OCI-LY7 (cell line): ENCODE data around the gene CRTC1. TPM values are rescaled to one million over a fixed set of nuclear protein-coding genes. Genes with fewer than 3 reads are reported as not detected.
A peak's percentile ranks its signal among the peaks of the same experiment; 100 is the strongest.

Source experiments
- BruUV-seq: library from RNA; stranded (reverse); fragments of 400-500 nt; replicated peaks from 2 replicates; lab custom pipeline; 2021; lab: Mats Ljungman, UMichigan
- CTCF ChIA-PET: fragments of 300-600 bp; sonication (Branson Sonifier 250); formaldehyde crosslinking; loops from one replicate; lab custom pipeline; 2022; ENCODE audit warnings: antibody characterized with exemption; ENCODE audit not compliant: unreplicated experiment; lab: Charles Lee
- POLR2A ChIA-PET: fragments of 300-600 bp; sonication (Branson Sonifier 250); formaldehyde crosslinking; loops from one replicate; lab custom pipeline; 2022; ENCODE audit warnings: antibody characterized with exemption; lab: Charles Lee
- DNase-seq: peaks from one replicate; pipeline ENCODE4 v3.0.0-alpha.2; 2015; ENCODE audit warnings: low spot score
- H2AFZ ChIP-seq: fragments of 200-600 bp; sonication (generic), shearing (Covaris generic); 2 replicates; pipeline ENCODE4 v1.6.1; 2014; ENCODE audit warnings: mild to moderate bottlenecking, antibody characterized with exemption, low read length, moderate library complexity
- H3K27ac ChIP-seq: fragments of 200-600 bp; sonication (generic); 2 replicates; pipeline ENCODE4 v1.5.1; 2014; ENCODE audit warnings: mixed run types, low read depth, mild to moderate bottlenecking, moderate library complexity, low read length, inconsistent platforms; ENCODE audit not compliant: poor library complexity, severe bottlenecking
- H3K36me3 ChIP-seq: fragments of 200-600 bp; sonication (generic); 2 replicates; pipeline ENCODE4 v1.6.1; 2014; ENCODE audit warnings: mild to moderate bottlenecking, antibody characterized with exemption, low read length, moderate library complexity, mixed read lengths; ENCODE audit not compliant: insufficient read depth
- H3K4me1 ChIP-seq: fragments of 200-600 bp; sonication (generic); 2 replicates; pipeline ENCODE4 v1.5.1; 2014; ENCODE audit warnings: mild to moderate bottlenecking, low read length; ENCODE audit not compliant: insufficient read depth, poor library complexity, severe bottlenecking
- H3K4me2 ChIP-seq: fragments of 200-600 bp; sonication (generic); 2 replicates; pipeline ENCODE4 v1.6.1; 2014; ENCODE audit warnings: mild to moderate bottlenecking, low read length
- H3K4me3 ChIP-seq: fragments of 200-600 bp; sonication (generic); 2 replicates; pipeline ENCODE4 v1.5.1; 2014; ENCODE audit warnings: mild to moderate bottlenecking, low read depth, low read length; ENCODE audit not compliant: poor library complexity, severe bottlenecking
- H3K79me2 ChIP-seq: fragments of 200-600 bp; sonication (generic); 2 replicates; pipeline ENCODE4 v1.6.1; 2016; ENCODE audit warnings: low read depth, mild to moderate bottlenecking, low read length, moderate library complexity, mixed read lengths; ENCODE audit not compliant: insufficient read depth
- H3K9me2 ChIP-seq: fragments of 200-600 bp; sonication (generic); 2 replicates; pipeline ENCODE4 v1.6.1; 2016; ENCODE audit warnings: mild to moderate bottlenecking, low read length, mixed read lengths; ENCODE audit not compliant: insufficient read depth
- H3K9me3 ChIP-seq: fragments of 200-600 bp; sonication (generic); 2 replicates; pipeline ENCODE4 v1.6.1; 2014; ENCODE audit warnings: mild to moderate bottlenecking, mixed run types, low read length, mixed read lengths
- H4K20me1 ChIP-seq: fragments of 200-600 bp; sonication (generic); 2 replicates; pipeline ENCODE4 v1.6.1; 2014; ENCODE audit warnings: mild to moderate bottlenecking, antibody characterized with exemption, low read length, moderate library complexity, mixed read lengths; ENCODE audit not compliant: insufficient read depth
- EZH2phosphoT487 ChIP-seq: fragments of 200-600 bp; sonication (generic); IDR thresholded peaks from 2 replicates; pipeline ENCODE4 v1.6.1; 2018; ENCODE audit warnings: low read depth, borderline replicate concordance, mild to moderate bottlenecking, mixed run types, antibody characterized with exemption, low read length, moderate library complexity, mixed read lengths
- intact Hi-C: fragments of 100-400 bp; cut with micrococcal nuclease; formaldehyde crosslinking; loops from one replicate; pipeline ENCODE4 v1.10.0; 2022; ENCODE audit not compliant: unreplicated experiment
- total RNA-seq, 2 experiments: library from RNA; depleted of rRNA in 1 of 2; stranded (reverse); fragments of >200 nt in 1 of 2; shearing (Covaris generic) in 1 of 2; gene quantifications; 2 replicates each; pipeline ENCODE4 v1.2.3, GENCODE V29; 2014 to 2022
- TF ChIP-seq, protein P1 (sequence below): fragments of 200-600 bp; sonication (generic); conservative IDR thresholded peaks from 2 replicates; pipeline ENCODE4 v1.5.1; 2014; ENCODE audit warnings: mild to moderate bottlenecking, antibody characterized with exemption, low read length, moderate library complexity, mixed read lengths

The CRTC1 gene
- total RNA-seq, 2 experiments from 2014 or later: 4.1 to 10.3 TPM

GRCh38 chr19:18685597-18686190, 2.2 kb downstream of the CRTC1 start:
- H4K20me1 ChIP-seq: no peaks in the 10 kb centered on the region
- H3K9me3 ChIP-seq: no peaks in the 10 kb centered on the region
- intact Hi-C loops: no loop called here
- POLR2A ChIA-PET: no interaction called here
- TF ChIP-seq, protein P1, sequence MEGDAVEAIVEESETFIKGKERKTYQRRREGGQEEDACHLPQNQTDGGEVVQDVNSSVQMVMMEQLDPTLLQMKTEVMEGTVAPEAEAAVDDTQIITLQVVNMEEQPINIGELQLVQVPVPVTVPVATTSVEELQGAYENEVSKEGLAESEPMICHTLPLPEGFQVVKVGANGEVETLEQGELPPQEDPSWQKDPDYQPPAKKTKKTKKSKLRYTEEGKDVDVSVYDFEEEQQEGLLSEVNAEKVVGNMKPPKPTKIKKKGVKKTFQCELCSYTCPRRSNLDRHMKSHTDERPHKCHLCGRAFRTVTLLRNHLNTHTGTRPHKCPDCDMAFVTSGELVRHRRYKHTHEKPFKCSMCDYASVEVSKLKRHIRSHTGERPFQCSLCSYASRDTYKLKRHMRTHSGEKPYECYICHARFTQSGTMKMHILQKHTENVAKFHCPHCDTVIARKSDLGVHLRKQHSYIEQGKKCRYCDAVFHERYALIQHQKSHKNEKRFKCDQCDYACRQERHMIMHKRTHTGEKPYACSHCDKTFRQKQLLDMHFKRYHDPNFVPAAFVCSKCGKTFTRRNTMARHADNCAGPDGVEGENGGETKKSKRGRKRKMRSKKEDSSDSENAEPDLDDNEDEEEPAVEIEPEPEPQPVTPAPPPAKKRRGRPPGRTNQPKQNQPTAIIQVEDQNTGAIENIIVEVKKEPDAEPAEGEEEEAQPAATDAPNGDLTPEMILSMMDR: no peak
- TF ChIP-seq EZH2phosphoT487: no peak
- H3K79me2 ChIP-seq: peaks cover 5% of the 10 kb centered on the region; the same call in 1 of the 2 replicates
- peaks cover 23% of the 10 kb centered on the region for H3K4me1 ChIP-seq
- BruUV-seq: no TSS peak
- no peak overlapping the region for H3K27ac ChIP-seq
- H3K4me2 ChIP-seq: peak overlapping the region; percentile 89
- H3K9me2 ChIP-seq: no peaks in the 10 kb centered on the region
- no peak overlapping the region for H2AFZ ChIP-seq
- H3K36me3 ChIP-seq: no peaks in the 10 kb centered on the region
- H3K4me3 ChIP-seq: no peak overlapping the region
- CTCF ChIA-PET: no interaction called here
- no peak for DNase-seq

DNA sequence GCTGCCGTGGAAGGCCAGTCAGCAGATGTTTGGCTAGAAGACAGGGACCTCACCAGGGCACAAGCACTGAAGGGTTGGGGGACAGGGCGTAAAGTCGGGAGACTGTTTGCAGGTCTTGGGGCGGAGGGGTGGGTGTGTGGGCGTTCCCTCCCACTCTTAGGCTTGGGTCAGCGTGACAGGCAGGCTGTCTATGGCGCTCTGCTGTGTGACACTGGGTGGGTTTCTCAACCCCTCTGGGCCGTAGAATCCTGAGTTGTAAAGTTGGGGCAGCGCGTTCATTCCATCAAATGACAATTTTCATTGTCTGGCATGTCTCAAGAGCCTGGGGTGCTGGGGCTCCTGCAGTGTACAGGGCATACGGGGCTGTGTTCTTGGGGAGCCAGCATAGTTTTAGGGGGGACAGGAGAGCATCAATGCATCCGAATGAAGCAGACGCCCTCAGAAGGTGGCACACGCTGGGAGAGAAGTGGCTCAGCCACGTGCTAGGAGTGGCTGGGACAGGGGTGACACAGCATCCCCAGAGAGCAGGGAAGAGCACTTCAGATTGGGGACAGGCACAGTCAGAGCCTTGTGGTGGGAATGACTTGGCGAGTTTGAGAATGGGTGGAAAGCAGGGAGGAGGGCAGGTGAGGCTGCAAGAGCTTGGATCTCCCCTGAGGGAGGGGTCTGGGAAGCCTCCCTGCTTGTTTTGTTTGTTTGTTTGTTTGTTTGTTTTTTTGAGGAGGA, 4.4 kb downstream of the CRTC1 start:
- Histone ChIP-seq H3K4me2 (no peak overlapping the region), H3K9me3 (no peaks in the 10 kb centered on the region), H4K20me1 (no peaks in the 10 kb centered on the region), H3K36me3 (no peaks in the 10 kb centered on the region), H2AFZ (no peak overlapping the region), H3K4me3 (no peak overlapping the region), H3K4me1 (peaks cover 20% of the 10 kb centered on the region), H3K79me2 (peaks cover 5% of the 10 kb centered on the region; the same call in 1 of the 2 replicates), H3K9me2 (no peaks in the 10 kb centered on the region), H3K27ac (no peak overlapping the region)
- ChIA-PET CTCF (no interaction called here), POLR2A (no interaction called here)
- no peak for DNase-seq
- BruUV-seq: no TSS peak
- intact Hi-C loops: no loop called here
- TF ChIP-seq, protein P1: no peak
- TF ChIP-seq EZH2phosphoT487: no peak

DNA sequence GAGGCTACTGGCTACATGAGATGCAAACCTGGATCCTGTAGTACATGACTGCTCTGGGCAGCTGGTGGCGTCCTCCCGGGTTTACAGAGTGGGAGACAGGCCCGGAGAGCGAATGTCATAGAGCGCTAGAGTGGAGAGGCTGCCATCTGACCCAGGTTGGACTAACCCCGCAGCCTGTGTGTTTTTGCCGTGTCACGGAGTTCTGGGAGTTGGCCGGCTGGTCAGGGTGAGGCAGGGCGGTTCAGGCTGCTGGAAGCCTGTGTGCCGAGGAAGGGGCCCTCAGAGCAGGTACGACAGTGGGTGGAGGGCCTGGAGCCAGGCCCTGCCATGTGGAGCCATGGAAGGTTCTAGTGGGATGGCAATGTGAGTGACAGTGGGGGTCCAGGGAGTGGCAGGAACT, 12.5 kb downstream of the CRTC1 start:
- H3K79me2 ChIP-seq: no peaks in the 10 kb centered on the region
- peaks cover 7% of the 10 kb centered on the region; the same call in 1 of the 2 replicates for H4K20me1 ChIP-seq
- POLR2A ChIA-PET: no interaction called here

More for the DNA sequence above, 12.5 kb downstream of the CRTC1 start:
- Histone ChIP-seq H3K4me3 (no peak overlapping the region), H2AFZ (no peak overlapping the region), H3K36me3 (no peaks in the 10 kb centered on the region), H3K27ac (no peak overlapping the region), H3K4me2 (no peak overlapping the region), H3K4me1 (peaks cover 26% of the 10 kb centered on the region), H3K9me2 (no peaks in the 10 kb centered on the region), H3K9me3 (no peaks in the 10 kb centered on the region)
- intact Hi-C loops: no loop called here
- TF ChIP-seq EZH2phosphoT487: no peak
- TF ChIP-seq, protein P1: no peak
- no peak for DNase-seq
- CTCF ChIA-PET: no interaction called here
- BruUV-seq: no TSS peak
